GM12892 (cell line): Measurements from ENCODE around the gene TACC3.

ENCODE experiments used
- POLR2A ChIP-seq: IDR thresholded peaks from 2 replicates; pipeline ENCODE4 v1.6.1; 2011; ENCODE audit warnings: low read depth, low read length, control low read depth
- POLR2AphosphoS5 ChIP-seq: IDR thresholded peaks from 2 replicates; pipeline ENCODE4 v1.6.1; 2011; ENCODE audit warnings: low read depth, low read length, control low read depth

- TF ChIP-seq POLR2A (no peak), POLR2AphosphoS5 (no peak)
These were observed 38.0 kb downstream of the TACC3 start for GRCh38 chr4:1759170-1759817.
